Activated naive CD4-positive, alpha-beta T cell treated with anti-CD3 and anti-CD28 coated beads, Interleukin-2, amount 10 ng/mL, durations not matched to agents 7 days and 5 days (primary cell): Measurements from ENCODE around the gene ITPR3.

Experiments used
- CTCF ChIA-PET: fragments of 350-600 bp; sonication (Branson Sonifier 250); formaldehyde crosslinking; loops from one replicate; lab custom pipeline; 2021; ENCODE audit warnings: antibody characterized with exemption; lab: Charles Lee
- DNase-seq: peaks from one replicate; pipeline ENCODE4 v3.0.0-alpha.2; 2020
- H3K27ac Mint-ChIP-seq: one replicate; pipeline ENCODE4 v1.8.0; 2021; ENCODE audit warnings: mild to moderate bottlenecking, moderate library complexity, mixed read lengths
- H3K27me3 Mint-ChIP-seq: one replicate; pipeline ENCODE4 v1.8.0; 2021; ENCODE audit warnings: mild to moderate bottlenecking, mixed read lengths
- H3K36me3 Mint-ChIP-seq: one replicate; pipeline ENCODE4 v1.8.0; 2021; ENCODE audit warnings: mixed read lengths
- H3K4me1 Mint-ChIP-seq: one replicate; pipeline ENCODE4 v1.8.0; 2021; ENCODE audit warnings: mixed read lengths
- H3K4me3 Mint-ChIP-seq: one replicate; pipeline ENCODE4 v1.8.0; 2021; ENCODE audit warnings: mild to moderate bottlenecking, moderate library complexity, mixed read lengths
- H3K9me3 Mint-ChIP-seq: one replicate; pipeline ENCODE4 v1.8.0; 2021; ENCODE audit warnings: mixed read lengths

ITPR3 gene

GRCh38 chr6:33585403-33586107 is 35.6 kb upstream of the ITPR3 start:
- no peaks in the 10 kb centered on the region for H3K36me3 Mint-ChIP-seq
- peak overlapping the region; percentile 76 for H3K4me3 Mint-ChIP-seq
- no peaks in the 10 kb centered on the region for H3K9me3 Mint-ChIP-seq
- H3K27ac Mint-ChIP-seq = peak overlapping the region; percentile 91
- peak; percentile 93 for DNase-seq
- H3K4me1 Mint-ChIP-seq = peaks cover 33% of the 10 kb centered on the region
- H3K27me3 Mint-ChIP-seq = no peaks in the 10 kb centered on the region
- CTCF ChIA-PET = interaction anchor here (0.6 to 5.2 kb wide), 22 partner anchors 9 to 188 kb away, joined by 3 to 44 read pairs (median 3); partner anchors contain the start of genes CUTA and ITPR3

GRCh38 chr6:33586108-33586640 is 34.9 kb upstream of the ITPR3 start:
- peak overlapping the region; percentile 91 for H3K27ac Mint-ChIP-seq
- H3K4me1 Mint-ChIP-seq = peaks cover 34% of the 10 kb centered on the region
- no peaks in the 10 kb centered on the region for H3K27me3 Mint-ChIP-seq
- CTCF ChIA-PET = interaction anchor here (0.8 to 5.2 kb wide), 13 partner anchors 9 to 275 kb away, joined by 3 to 44 read pairs (median 4); partner anchors contain the start of gene ITPR3
- peak overlapping the region; percentile 76 for H3K4me3 Mint-ChIP-seq
- DNase-seq = no peak
- no peaks in the 10 kb centered on the region for H3K9me3 Mint-ChIP-seq
- H3K36me3 Mint-ChIP-seq = no peaks in the 10 kb centered on the region

DNA sequence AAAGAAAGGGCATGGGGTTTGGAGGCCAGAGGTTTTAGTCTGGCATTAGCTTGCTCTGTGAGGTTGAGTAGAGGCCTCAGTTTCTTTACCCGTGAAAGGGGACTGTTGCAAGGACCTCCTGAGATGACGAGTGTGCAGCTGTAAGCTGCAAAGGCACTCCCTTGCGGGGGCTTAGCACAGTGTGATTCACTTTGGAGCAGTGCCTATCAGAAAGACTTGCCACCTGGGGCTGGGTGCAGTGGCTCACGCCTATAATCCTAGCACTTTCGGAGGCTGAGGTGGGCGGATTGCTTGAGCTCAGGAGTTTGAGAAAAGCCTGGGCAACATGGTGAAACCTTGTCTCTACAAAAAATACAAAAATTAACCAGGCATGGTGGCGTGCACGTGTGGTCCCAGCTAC is 33.6 kb upstream of the ITPR3 start:
- Mint-ChIP-seq H3K4me1 (peaks cover 40% of the 10 kb centered on the region), H3K27ac (no peak overlapping the region), H3K9me3 (no peaks in the 10 kb centered on the region), H3K4me3 (no peak overlapping the region), H3K36me3 (no peaks in the 10 kb centered on the region), H3K27me3 (peaks cover 4% of the 10 kb centered on the region)
- CTCF ChIA-PET = interaction anchor here (0.7 to 5.2 kb wide), 10 partner anchors 10 to 175 kb away, joined by 3 to 44 read pairs (median 4); partner anchors contain the start of genes ITPR3, UQCC2 and ZBTB9
- DNase-seq = no peak

DNA sequence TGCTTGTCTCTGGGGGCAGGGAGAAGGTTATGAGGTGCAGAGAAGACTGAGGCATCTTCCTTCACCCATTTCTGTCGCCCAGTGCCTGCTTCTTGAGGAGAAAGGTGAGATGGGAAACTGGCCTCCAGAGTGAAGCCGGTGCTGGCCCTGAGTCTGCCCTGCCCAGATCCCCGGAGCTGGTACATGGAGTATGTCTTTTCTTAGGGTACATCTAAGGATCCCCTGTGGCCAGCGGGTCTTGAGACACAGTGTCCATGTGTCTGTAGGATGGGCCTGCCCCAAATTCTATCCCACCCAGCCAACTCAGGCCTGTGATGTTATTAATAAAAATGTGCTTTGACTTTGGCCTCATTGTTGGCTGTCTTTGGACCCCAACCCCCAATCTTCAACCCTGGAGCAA is 32.2 kb upstream of the ITPR3 start:
- H3K27ac Mint-ChIP-seq = no peak overlapping the region
- H3K4me1 Mint-ChIP-seq = peaks cover 42% of the 10 kb centered on the region
- H3K4me3 Mint-ChIP-seq = no peak overlapping the region
- no peaks in the 10 kb centered on the region for H3K9me3 Mint-ChIP-seq
- no peaks in the 10 kb centered on the region for H3K36me3 Mint-ChIP-seq
- H3K27me3 Mint-ChIP-seq = peaks cover 13% of the 10 kb centered on the region
- DNase-seq = no peak
- CTCF ChIA-PET = interaction anchor here (1.0 to 5.2 kb wide), 4 partner anchors 19 to 174 kb away, joined by 3 to 44 read pairs (median 18); no protein-coding TSS in a partner anchor

DNA sequence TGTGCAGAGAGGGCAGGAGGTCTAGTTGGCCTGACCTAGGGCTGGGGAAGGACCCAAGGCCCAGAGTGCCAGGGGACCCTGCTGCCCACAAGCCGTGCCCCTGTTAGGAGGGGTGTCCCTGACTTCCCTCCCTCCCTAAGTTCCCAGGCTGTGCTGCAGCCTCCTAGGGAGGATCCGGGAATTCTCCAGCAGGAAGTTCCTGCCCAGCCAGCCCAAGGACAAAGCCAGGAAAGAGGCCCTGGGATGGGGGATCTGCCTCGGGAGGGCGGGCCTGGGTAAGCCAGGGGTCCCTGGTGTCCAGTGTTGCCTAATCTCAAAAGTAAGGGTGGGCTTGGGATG is 31.8 kb upstream of the ITPR3 start:
- no peaks in the 10 kb centered on the region for H3K9me3 Mint-ChIP-seq
- H3K27ac Mint-ChIP-seq = no peak overlapping the region
- peaks cover 13% of the 10 kb centered on the region for H3K27me3 Mint-ChIP-seq
- peaks cover 39% of the 10 kb centered on the region for H3K4me1 Mint-ChIP-seq
- CTCF ChIA-PET = interaction anchor here (1.0 to 1.4 kb wide), 11 partner anchors 18 to 133 kb away, joined by 3 to 23 read pairs (median 4); partner anchors contain the start of gene UQCC2
- H3K36me3 Mint-ChIP-seq = no peaks in the 10 kb centered on the region
- no peak overlapping the region for H3K4me3 Mint-ChIP-seq
- DNase-seq = no peak

DNA sequence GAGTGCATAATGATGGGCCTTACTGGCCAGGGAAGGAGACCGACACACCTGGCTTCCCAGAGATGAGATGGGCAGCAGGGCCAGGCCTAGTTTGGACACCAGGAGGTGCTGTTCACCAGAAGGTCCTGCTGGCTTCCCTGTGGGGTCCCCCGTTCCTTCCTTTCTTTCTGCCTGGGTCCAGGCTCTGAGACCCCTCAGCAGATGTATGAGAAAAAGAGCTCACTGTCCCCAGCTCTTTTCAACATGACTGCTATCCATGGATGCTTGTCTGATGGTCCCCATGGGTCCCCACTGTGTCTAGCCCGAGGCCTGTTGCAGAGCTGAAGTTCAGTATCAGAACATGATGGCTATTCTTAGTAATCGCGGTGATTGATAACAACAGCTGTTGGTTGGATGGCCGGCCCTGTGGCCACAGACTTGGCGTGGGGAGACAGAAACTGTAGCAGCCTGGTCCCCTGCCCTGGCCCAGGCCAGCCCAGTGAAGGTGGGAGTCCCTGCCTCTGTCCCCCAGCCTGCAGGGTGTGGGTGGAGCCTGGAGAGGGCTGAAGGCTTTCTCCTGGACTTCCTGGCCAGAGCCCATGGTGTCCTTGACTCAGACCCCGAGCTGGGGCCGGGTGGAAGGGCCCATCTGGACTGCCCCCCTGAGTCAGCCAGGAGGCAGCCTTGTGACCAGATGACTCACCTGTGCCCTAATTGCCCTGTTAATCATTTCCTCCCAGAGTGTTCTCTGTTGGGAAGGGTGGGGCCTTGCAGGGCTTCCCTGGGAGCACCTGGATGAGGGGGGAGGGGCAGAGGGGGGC is 31.2 kb upstream of the ITPR3 start:
- H3K27ac Mint-ChIP-seq = no peak overlapping the region

DNA sequence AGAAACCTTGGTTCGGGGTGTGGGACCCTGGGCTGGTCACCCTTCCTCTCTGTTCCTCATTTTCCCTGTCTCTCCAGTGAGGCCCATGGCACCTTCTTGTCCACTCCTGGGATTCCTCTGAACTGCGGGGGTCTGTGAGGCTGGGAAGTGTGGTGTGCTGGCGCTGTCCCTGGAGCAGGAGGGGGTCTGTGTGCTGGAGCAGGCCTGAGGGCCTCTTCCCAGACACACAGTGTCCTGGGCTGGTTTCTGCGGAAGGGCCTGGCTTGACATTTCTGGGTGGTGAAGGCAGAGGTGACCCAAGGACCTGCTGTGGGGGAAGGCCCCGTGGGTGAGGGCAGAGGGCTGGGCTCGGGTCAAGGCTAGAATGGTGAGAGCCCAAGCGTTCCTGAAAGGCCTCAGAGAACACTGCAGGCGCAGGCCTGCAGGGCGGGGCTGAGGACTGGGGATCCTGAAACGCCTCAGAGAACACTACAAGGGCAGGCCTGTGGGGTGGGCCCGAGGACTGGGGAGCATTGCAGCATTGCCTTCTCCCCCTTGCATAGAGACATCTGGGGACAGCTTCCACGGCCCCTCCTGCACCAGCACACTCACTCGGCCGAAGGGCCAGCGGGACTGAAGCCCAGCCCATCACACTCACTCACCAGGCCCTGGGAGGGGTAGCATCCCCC is 30.5 kb upstream of the ITPR3 start:
- H3K4me3 Mint-ChIP-seq = no peak overlapping the region
- CTCF ChIA-PET = interaction anchor here (0.7 to 3.0 kb wide), 18 partner anchors 9 to 565 kb away, joined by 3 to 23 read pairs (median 4); partner anchors contain the start of genes BAK1, ITPR3 and UQCC2
- H3K27ac Mint-ChIP-seq = no peak overlapping the region
- no peaks in the 10 kb centered on the region for H3K36me3 Mint-ChIP-seq
- H3K27me3 Mint-ChIP-seq = peaks cover 17% of the 10 kb centered on the region
- no peak for DNase-seq
- H3K9me3 Mint-ChIP-seq = no peaks in the 10 kb centered on the region
- peaks cover 34% of the 10 kb centered on the region for H3K4me1 Mint-ChIP-seq

More for the DNA sequence above, 31.2 kb upstream of the ITPR3 start:
- H3K4me3 Mint-ChIP-seq = no peak overlapping the region
- no peaks in the 10 kb centered on the region for H3K36me3 Mint-ChIP-seq
- H3K4me1 Mint-ChIP-seq = peaks cover 39% of the 10 kb centered on the region
- H3K27me3 Mint-ChIP-seq = peaks cover 17% of the 10 kb centered on the region
- H3K9me3 Mint-ChIP-seq = no peaks in the 10 kb centered on the region
- peak; percentile 69 for DNase-seq
- CTCF ChIA-PET = interaction anchor here (0.6 to 1.4 kb wide), 18 partner anchors 9 to 142 kb away, joined by 3 to 23 read pairs (median 4); partner anchors contain the start of genes BAK1, ITPR3 and UQCC2

DNA sequence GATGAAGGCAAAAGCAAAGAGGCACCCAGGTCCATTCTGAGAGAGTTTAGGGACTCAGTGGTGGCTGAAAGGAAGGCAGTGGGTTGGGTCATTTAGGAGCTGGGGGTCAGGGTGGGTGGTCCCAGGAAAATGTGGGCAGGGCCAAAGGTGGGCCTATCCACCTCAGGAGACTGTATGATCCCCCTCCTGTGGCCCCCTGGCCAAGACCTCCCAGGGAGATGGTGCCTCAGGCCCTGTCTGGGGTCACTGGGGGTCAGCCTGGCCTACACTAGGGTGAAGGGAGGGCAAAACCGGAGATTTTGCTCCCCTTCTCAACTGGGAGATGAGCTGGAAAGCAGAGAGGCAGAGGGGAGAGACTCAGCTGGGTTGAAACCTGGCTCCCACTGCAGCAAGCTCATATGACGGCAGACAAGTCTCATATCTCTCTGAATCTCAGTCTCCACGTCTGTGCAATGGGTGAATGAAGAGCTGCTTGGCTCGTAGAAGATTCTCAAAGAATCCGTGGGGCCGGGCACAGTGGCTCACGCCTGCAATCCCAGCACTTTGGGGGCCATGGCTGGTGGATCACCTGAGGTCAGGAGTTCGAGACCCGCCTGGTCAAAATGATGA is 29.6 kb upstream of the ITPR3 start:
- H3K9me3 Mint-ChIP-seq = no peaks in the 10 kb centered on the region
- H3K36me3 Mint-ChIP-seq = no peaks in the 10 kb centered on the region
- no peak overlapping the region for H3K4me3 Mint-ChIP-seq
- CTCF ChIA-PET = interaction anchor here (0.7 to 3.0 kb wide), 5 partner anchors 16 to 564 kb away, joined by 3 to 13 read pairs (median 3); no protein-coding TSS in a partner anchor
- H3K27ac Mint-ChIP-seq = no peak overlapping the region
- H3K4me1 Mint-ChIP-seq = peaks cover 30% of the 10 kb centered on the region
- DNase-seq = no peak
- peaks cover 17% of the 10 kb centered on the region for H3K27me3 Mint-ChIP-seq

DNA sequence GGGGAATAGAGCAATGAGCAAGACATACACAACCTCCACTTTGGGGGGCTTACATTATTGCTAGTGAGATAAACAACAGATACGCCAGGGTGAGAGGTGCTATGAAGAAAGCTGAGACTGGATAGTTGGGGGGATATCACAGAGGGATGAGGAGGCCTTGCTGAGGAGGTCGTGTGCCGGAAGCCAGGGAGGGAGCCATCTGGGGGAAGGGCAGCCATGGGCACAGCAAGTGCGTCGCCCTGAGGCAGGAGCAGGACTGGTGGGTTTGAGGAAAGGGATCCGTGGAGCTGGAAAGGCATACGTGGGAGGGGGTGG is 28.9 kb upstream of the ITPR3 start:
- CTCF ChIA-PET = interaction anchor here (0.9 to 3.0 kb wide), 4 partner anchors 15 to 119 kb away, joined by 3 to 13 read pairs (median 4); no protein-coding TSS in a partner anchor
- no peaks in the 10 kb centered on the region for H3K9me3 Mint-ChIP-seq
- H3K4me1 Mint-ChIP-seq = peaks cover 34% of the 10 kb centered on the region
- H3K27ac Mint-ChIP-seq = no peak overlapping the region
- H3K27me3 Mint-ChIP-seq = peaks cover 17% of the 10 kb centered on the region
- DNase-seq = no peak
- H3K36me3 Mint-ChIP-seq = no peaks in the 10 kb centered on the region
- H3K4me3 Mint-ChIP-seq = peak overlapping the region; percentile 47

DNA sequence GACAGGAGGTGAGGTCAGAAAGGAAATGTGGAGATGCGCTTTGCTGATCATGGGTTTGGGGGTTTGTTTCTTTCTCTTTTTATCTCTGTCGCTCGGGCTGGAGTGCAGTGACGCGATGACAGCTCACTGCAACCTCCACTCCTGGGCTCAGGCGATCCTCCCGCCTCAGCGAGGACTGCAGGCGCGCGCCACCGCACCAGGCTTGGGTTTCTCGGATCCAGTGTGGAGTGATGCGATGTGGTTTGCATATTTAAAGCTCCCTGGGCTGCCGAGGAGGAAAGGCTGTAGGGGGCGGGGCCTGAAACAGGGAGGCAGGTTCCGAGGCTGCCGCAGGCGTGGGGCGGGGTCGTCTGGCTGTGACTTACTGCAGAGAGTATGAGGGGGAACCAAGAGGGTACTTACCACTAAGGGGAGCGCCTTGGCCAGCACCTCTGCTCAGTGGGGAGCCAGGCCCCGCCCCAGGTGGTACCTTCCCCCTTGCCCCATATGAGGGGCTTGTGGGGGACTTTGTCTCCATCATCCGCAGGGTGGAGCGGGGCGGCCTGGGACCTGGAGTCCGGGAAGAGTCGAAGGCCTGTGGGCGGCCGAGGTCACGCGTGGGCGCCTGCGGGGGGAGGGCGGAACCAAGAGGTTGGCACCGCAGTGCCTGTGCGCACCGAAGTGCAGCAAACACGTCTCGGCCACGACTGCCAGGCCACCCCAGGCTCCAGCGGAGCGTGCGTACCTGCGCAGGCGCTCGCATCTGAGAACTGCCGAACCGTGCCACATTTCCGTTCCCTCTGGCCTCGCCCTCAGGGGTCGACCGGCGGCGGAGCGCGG is 28.3 kb upstream of the ITPR3 start:
- Mint-ChIP-seq H3K4me1 (peaks cover 40% of the 10 kb centered on the region), H3K9me3 (no peaks in the 10 kb centered on the region), H3K36me3 (no peaks in the 10 kb centered on the region), H3K27me3 (peaks cover 17% of the 10 kb centered on the region), H3K4me3 (peak overlapping the region; percentile 69), H3K27ac (peak overlapping the region; percentile 52)
- DNase-seq = peak; percentile 73
- CTCF ChIA-PET = interaction anchor here (0.9 to 3.0 kb wide), 3 partner anchors 15 to 105 kb away, joined by 3 to 13 read pairs (median 5); no protein-coding TSS in a partner anchor

DNA sequence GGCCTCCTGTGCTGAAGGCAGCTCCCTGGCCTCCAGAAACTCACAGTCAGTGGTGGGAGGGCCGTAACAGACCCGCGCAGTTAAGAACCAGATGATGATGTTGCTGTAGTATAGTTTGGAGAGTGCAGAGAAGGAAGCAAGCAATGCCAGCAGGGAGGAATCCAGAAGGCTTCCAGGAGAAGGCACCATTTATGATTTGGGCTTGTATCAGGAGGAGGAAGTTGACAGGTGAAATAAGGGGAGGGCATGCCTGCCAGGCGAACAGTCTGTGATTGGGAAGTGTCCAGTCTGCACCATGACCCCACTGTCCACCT is 27.8 kb upstream of the ITPR3 start:
- Mint-ChIP-seq H3K27ac (no peak overlapping the region), H3K4me1 (peaks cover 43% of the 10 kb centered on the region), H3K36me3 (no peaks in the 10 kb centered on the region), H3K9me3 (no peaks in the 10 kb centered on the region), H3K4me3 (peak overlapping the region; percentile 69), H3K27me3 (peaks cover 17% of the 10 kb centered on the region)
- CTCF ChIA-PET = interaction anchor here (3.0 kb wide), 1 partner anchor 14 kb away, joined by 13 read pairs; no protein-coding TSS in a partner anchor
- DNase-seq = no peak

DNA sequence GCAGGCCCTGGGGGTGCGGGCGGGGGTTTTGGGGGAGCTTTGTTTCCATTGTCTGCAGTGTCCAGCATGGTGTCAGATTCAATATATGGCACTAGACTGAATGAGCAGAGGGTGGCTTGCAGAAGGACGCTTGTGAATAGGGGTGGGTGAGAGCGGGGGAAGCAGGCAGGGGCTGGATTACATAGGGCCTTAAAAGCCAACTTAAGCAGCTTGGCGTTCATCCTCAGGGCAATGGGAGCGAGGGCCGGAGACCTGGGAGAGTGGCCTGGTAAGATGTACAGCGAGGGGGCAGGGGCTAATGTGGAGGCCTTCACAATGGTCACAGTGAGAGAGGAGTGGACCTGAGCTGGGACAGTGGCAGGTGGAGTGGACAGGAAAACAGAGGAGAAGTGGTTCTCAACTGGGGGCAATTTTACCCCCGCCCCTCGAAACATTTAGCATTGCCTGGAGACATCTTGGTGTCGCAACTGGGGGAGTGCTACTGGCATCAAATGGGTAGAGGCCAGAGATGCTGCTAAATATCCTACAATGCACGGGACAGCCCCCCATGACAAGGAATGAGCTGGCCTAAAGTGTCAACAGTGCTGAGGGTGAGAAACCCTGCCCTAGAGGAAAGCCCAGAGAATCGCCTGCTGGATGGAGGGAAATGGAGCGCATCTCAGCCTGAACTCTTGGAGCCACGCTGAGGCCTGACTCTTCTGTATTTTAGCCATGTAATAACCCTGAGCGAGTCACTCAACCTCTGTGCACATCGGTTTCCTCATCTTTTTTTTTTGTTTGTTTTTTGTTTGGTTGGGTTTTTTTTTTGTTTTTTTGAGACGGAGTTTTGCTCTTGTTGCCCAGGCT is 25.9 kb upstream of the ITPR3 start:
- peak overlapping the region; percentile 56 for H3K27ac Mint-ChIP-seq
- H3K9me3 Mint-ChIP-seq = no peaks in the 10 kb centered on the region
- no peak for DNase-seq
- peaks cover 59% of the 10 kb centered on the region for H3K4me1 Mint-ChIP-seq
- H3K4me3 Mint-ChIP-seq = no peak overlapping the region
- H3K36me3 Mint-ChIP-seq = no peaks in the 10 kb centered on the region
- CTCF ChIA-PET = interaction anchor here (0.7 to 1.0 kb wide), 3 partner anchors 13 to 72 kb away, joined by 3 read pairs; partner anchors contain the start of gene BAK1
- H3K27me3 Mint-ChIP-seq = peaks cover 17% of the 10 kb centered on the region
